Measurements from ENCODE around the gene TCAIM.

DNA sequence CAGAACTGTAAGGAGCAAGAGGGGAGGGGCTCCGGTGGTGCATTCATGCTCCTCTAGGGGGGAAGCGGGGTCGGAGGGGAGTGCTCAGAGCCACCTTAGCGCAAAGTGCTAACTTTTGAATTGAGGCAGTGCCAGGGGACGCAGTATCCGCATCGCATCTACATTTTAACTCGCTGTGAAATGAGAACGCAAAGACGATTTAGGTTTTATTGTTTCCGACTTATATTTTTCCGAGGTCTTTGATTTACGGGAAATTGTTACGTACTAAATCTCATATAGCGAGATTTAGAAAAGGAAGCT is 212 bp downstream of the TCAIM start:
- TF ChIP-seq POLR2A (IDR thresholded peaks at IDR 0.05) = no peak
- TF ChIP-seq, protein P1, sequence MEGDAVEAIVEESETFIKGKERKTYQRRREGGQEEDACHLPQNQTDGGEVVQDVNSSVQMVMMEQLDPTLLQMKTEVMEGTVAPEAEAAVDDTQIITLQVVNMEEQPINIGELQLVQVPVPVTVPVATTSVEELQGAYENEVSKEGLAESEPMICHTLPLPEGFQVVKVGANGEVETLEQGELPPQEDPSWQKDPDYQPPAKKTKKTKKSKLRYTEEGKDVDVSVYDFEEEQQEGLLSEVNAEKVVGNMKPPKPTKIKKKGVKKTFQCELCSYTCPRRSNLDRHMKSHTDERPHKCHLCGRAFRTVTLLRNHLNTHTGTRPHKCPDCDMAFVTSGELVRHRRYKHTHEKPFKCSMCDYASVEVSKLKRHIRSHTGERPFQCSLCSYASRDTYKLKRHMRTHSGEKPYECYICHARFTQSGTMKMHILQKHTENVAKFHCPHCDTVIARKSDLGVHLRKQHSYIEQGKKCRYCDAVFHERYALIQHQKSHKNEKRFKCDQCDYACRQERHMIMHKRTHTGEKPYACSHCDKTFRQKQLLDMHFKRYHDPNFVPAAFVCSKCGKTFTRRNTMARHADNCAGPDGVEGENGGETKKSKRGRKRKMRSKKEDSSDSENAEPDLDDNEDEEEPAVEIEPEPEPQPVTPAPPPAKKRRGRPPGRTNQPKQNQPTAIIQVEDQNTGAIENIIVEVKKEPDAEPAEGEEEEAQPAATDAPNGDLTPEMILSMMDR (IDR thresholded peaks at IDR 0.05 in 4 of 5, conservative IDR thresholded peaks at IDR 0.05 in 1 of 5) = no peak
